CD4-positive, alpha-beta T cell (primary cell): ENCODE results near the gene ZNF91. TPM values are rescaled to one million over a fixed set of nuclear protein-coding genes. Genes with fewer than 3 reads are reported as not detected.

Source experiments
- ATAC-seq: fragments of 200-7000 bp; cut with Tn5 transposase; one replicate; pipeline ENCODE4 v1.10.0; 2022; ENCODE audit warnings: mild to moderate bottlenecking; ENCODE audit not compliant: poor library complexity
- CTCF ChIA-PET: fragments of 350-600 bp; sonication (Branson Sonifier 250); formaldehyde crosslinking; loops from one replicate; lab custom pipeline; 2021; ENCODE audit warnings: antibody characterized with exemption, inconsistent platforms; lab: Charles Lee
- POLR2A ChIA-PET: fragments of 350-600 bp; sonication (Branson Sonifier 250); formaldehyde crosslinking; loops from one replicate; lab custom pipeline; 2021; ENCODE audit warnings: antibody characterized with exemption, inconsistent platforms; lab: Charles Lee
- DNase-seq, 14 experiments: peaks; one replicate each; pipeline ENCODE4 v3.0.0-alpha.2; 2013 to 2020; ENCODE audit warnings: mixed read lengths in 2 of 14
- H3K27ac ChIP-seq, 2 donors: one replicate each; pipeline versions ENCODE4 v1.5.1 to v1.7.0; 2013; ENCODE audit warnings: low read length in 2 of 2, low read depth in 1 of 2, mild to moderate bottlenecking in 1 of 2
- H3K27me3 ChIP-seq, 2 experiments: 1 replicate in 1 of 2; 2 replicates in 1 of 2; pipeline versions ENCODE4 v1.6.1 to v1.7.0; 2013; ENCODE audit warnings: low read length in 2 of 2, control low read depth in 1 of 2, mild to moderate bottlenecking in 1 of 2, moderate library complexity in 1 of 2; ENCODE audit not compliant: insufficient read depth in 2 of 2, control insufficient read depth in 1 of 2
- H3K36me3 ChIP-seq: one replicate; pipeline ENCODE4 v1.6.1; 2013; ENCODE audit warnings: low read length, control low read depth; ENCODE audit not compliant: insufficient read depth
- H3K4me1 ChIP-seq: one replicate; pipeline ENCODE4 v1.6.1; 2013; ENCODE audit warnings: low read length, control low read depth; ENCODE audit not compliant: insufficient read depth
- H3K4me3 ChIP-seq: one replicate; pipeline ENCODE4 v1.5.1; 2013; ENCODE audit warnings: mild to moderate bottlenecking, low read length, moderate library complexity
- H3K9me3 ChIP-seq, 2 experiments: 1 replicate in 1 of 2; 2 replicates in 1 of 2; pipeline versions ENCODE4 v1.6.1 to v1.7.0; 2013; ENCODE audit warnings: low read length in 2 of 2, mild to moderate bottlenecking in 2 of 2, control low read depth in 1 of 2, moderate library complexity in 1 of 2; ENCODE audit not compliant: control insufficient read depth in 1 of 2, insufficient read depth in 1 of 2
- H3K27ac Mint-ChIP-seq: one replicate; pipeline ENCODE4 v1.8.0; 2020; ENCODE audit warnings: mixed read lengths
- H3K27me3 Mint-ChIP-seq: one replicate; pipeline ENCODE4 v1.8.0; 2021; ENCODE audit warnings: mixed read lengths
- H3K36me3 Mint-ChIP-seq: one replicate; pipeline ENCODE4 v1.8.0; 2021; ENCODE audit warnings: low read depth, mixed read lengths
- H3K4me1 Mint-ChIP-seq: one replicate; pipeline ENCODE4 v1.8.0; 2021; ENCODE audit warnings: low read depth, mixed read lengths
- H3K4me3 Mint-ChIP-seq: one replicate; pipeline ENCODE4 v1.8.0; 2020; ENCODE audit warnings: mild to moderate bottlenecking, mixed read lengths
- H3K9me3 Mint-ChIP-seq: one replicate; pipeline ENCODE4 v1.8.0; 2020; ENCODE audit warnings: mixed read lengths
- intact Hi-C, 2 experiments: fragments of 100-400 bp; cut with DNase I in 1 of 2; cut with micrococcal nuclease in 1 of 2; formaldehyde crosslinking; loops; one replicate each; pipeline versions ENCODE4 v1.15.1 to v1.9.0; 2023 to 2025; cut with DNase I, micrococcal nuclease
- total RNA-seq, 174 experiments: library from RNA in 2 of 174; stranded (reverse) in 2 of 174; gene quantifications; one replicate each; pipeline ENCODE4 v1.2.3 and lab custom pipeline; 2021 to 2026
- TF ChIP-seq, protein P1 (sequence below): fragments of 200-600 bp; IDR thresholded peaks from one replicate; pipeline ENCODE4 v1.8.0; 2022; ENCODE audit warnings: antibody characterized with exemption, mild to moderate bottlenecking

The ZNF91 gene
- total RNA-seq, 2 experiments from 2014 or later: 95.5 to 99.3 TPM

DNA sequence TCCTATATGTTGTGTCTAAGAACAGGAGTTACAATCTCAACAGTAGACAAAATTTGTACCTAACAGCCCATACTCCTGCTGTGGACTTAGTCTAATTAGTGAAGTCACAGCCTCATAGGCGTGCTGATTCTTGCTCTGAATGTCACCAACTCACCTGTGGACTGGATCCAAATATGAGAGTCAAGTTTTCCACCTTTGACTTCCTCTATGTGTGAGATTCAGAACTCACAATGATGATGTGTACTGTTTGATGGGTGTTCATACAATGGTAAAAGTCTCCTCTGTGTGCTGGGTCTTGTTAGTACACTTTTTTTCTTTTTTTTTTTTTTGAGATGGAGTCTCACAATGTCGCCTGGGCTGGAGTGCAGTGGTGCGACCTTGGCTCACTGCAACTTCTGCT, 7.8 kb upstream of the ZNF91 start:
- H3K4me3 ChIP-seq: no peak overlapping the region
- H3K9me3 Mint-ChIP-seq: peaks cover 2% of the 10 kb centered on the region
- H3K36me3 Mint-ChIP-seq: no peaks in the 10 kb centered on the region
- H3K27me3 ChIP-seq: peaks cover 0 to 2% of the 10 kb centered on the region in 2 experiments
- intact Hi-C loops: no loop called here
- no peaks in the 10 kb centered on the region for H3K4me1 Mint-ChIP-seq
- TF ChIP-seq, protein P1, sequence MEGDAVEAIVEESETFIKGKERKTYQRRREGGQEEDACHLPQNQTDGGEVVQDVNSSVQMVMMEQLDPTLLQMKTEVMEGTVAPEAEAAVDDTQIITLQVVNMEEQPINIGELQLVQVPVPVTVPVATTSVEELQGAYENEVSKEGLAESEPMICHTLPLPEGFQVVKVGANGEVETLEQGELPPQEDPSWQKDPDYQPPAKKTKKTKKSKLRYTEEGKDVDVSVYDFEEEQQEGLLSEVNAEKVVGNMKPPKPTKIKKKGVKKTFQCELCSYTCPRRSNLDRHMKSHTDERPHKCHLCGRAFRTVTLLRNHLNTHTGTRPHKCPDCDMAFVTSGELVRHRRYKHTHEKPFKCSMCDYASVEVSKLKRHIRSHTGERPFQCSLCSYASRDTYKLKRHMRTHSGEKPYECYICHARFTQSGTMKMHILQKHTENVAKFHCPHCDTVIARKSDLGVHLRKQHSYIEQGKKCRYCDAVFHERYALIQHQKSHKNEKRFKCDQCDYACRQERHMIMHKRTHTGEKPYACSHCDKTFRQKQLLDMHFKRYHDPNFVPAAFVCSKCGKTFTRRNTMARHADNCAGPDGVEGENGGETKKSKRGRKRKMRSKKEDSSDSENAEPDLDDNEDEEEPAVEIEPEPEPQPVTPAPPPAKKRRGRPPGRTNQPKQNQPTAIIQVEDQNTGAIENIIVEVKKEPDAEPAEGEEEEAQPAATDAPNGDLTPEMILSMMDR: no peak
- ChIA-PET CTCF (no interaction called here), POLR2A (no interaction called here)
- no peaks in the 10 kb centered on the region for H3K4me1 ChIP-seq
- no peaks in the 10 kb centered on the region for H3K36me3 ChIP-seq
- H3K27ac ChIP-seq: no peak overlapping the region
- H3K4me3 Mint-ChIP-seq: no peak overlapping the region
- ATAC-seq (no peak), DNase-seq (no peak)
- no peaks in the 10 kb centered on the region for H3K9me3 ChIP-seq
- H3K27me3 Mint-ChIP-seq: no peaks in the 10 kb centered on the region
- no peak overlapping the region for H3K27ac Mint-ChIP-seq

DNA sequence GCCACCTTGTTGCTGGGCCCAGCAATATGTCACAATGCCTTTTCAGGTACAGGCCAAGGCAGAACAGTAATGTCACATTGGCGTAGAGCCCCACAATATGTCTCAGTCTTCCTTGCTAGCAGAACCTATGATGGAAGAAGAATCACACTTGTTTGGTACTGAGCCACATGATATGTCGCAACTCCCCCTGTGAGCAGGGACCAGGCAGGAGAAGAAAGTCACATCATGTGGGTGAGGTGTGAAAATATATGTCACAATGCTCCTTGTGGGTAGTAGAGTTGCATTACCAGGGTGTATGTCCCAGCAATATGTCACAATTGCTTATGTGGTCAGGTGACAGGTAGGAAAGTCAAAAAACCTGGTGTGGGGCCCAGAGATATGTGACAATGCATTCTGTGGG, 7.1 kb upstream of the ZNF91 start:
- peaks cover 1% of the 10 kb centered on the region for H3K4me1 Mint-ChIP-seq
- no peak for DNase-seq
- no peak for ATAC-seq
- H3K4me3 ChIP-seq: no peak overlapping the region
- no peak overlapping the region for H3K4me3 Mint-ChIP-seq
- POLR2A ChIA-PET: no interaction called here
- H3K36me3 Mint-ChIP-seq: no peaks in the 10 kb centered on the region
- no peaks in the 10 kb centered on the region for H3K27me3 Mint-ChIP-seq
- no peaks in the 10 kb centered on the region for H3K4me1 ChIP-seq
- H3K9me3 ChIP-seq: no peaks in the 10 kb centered on the region
- no peaks in the 10 kb centered on the region for H3K9me3 Mint-ChIP-seq
- H3K27ac ChIP-seq: no peak overlapping the region
- H3K27ac Mint-ChIP-seq: no peak overlapping the region
- H3K27me3 ChIP-seq: peaks cover 0 to 2% of the 10 kb centered on the region in 2 experiments
- intact Hi-C loops: no loop called here
- TF ChIP-seq, protein P1: no peak
- no peaks in the 10 kb centered on the region for H3K36me3 ChIP-seq
- CTCF ChIA-PET: no interaction called here

DNA sequence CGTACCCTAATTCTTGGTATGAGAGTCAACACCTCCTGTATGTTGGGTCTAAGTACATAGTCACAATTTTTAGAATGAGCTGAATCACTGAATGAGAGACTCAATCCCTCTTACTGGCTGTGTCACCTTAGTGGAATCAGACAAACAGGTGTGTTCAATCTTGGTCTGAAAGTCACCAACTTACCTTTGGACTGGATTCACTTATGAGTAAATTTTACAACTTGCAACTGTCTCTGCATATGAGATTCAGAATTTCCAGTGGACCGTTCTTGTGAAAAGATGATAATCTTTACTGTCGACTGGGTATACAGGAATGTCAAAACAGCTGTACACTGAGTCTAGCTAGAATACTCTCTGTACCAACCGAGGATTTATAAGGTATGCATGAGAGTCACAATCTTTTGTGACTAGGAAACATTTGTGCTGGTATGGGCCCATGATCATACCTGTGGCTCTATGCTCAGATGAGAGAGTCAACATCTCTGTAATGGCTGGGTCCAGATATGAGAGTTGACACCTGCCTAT, 5.9 kb upstream of the ZNF91 start:
- ChIA-PET CTCF (no interaction called here), POLR2A (no interaction called here)
- Mint-ChIP-seq H3K27ac (no peak overlapping the region), H3K4me3 (no peak overlapping the region), H3K4me1 (peaks cover 4% of the 10 kb centered on the region), H3K27me3 (no peaks in the 10 kb centered on the region), H3K9me3 (no peaks in the 10 kb centered on the region), H3K36me3 (no peaks in the 10 kb centered on the region)
- H3K27ac ChIP-seq: no peak overlapping the region
- H3K27me3 ChIP-seq: peaks cover 0 to 2% of the 10 kb centered on the region in 2 experiments
- DNase-seq (no peak), ATAC-seq (no peak)
- H3K9me3 ChIP-seq: no peaks in the 10 kb centered on the region
- intact Hi-C loops: no loop called here
- no peaks in the 10 kb centered on the region for H3K36me3 ChIP-seq
- H3K4me3 ChIP-seq: no peak overlapping the region
- TF ChIP-seq, protein P1: no peak
- no peaks in the 10 kb centered on the region for H3K4me1 ChIP-seq
